Measurements from ENCODE around the gene NEDD4.

- TF ChIP-seq POLR2A (IDR thresholded peaks at IDR 0.05) (no peak), CTCF (IDR thresholded peaks at IDR 0.05) (no peak)
Measured at GRCh38 chr15:55800216-55800615, 193.2 kb downstream of the NEDD4 start.

Data from Peyer's patch (tissue), 4 donors.